Measurements from ENCODE around the gene SMYD3.

SMYD3 gene

DNA sequence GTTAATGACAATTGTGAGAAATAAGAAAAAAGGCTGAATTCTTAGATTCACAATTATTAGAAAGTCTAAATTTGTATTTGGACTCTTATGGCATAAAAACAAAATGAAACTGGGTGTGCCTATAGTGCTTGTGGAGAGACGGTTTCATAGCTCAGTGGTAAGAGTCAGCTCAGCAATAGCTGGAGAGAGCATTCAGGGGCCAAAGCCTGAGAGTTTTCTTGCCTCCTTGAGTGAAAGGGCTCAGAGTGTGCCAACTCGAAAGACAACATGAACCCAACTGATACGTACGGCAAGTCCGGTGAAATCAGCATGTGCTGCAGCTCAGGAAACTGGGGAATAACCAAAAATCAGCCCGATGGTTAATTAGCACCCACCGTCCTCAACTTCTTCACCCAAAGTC, 577.9 kb downstream of the SMYD3 start:
- Histone ChIP-seq H3K27ac (ENCODE audit: extremely low read depth, low read depth, low read length) (no peak overlapping the region), H3K4me1 (ENCODE audit: control insufficient read depth, insufficient read depth, low read length) (no peaks in the 10 kb centered on the region), H3K9me3 (ENCODE audit: control insufficient read depth, insufficient read depth, low read depth, low read length) (no peaks in the 10 kb centered on the region), H3K36me3 (ENCODE audit: control insufficient read depth in 2 of 2, insufficient read depth in 1 of 2, low read length in 2 of 2) (no peaks in the 10 kb centered on the region), H3K4me3 (ENCODE audit: low read depth, low read length) (no peak overlapping the region)
- ChIA-PET POLR2A (no interaction called here), CTCF (no interaction called here)
- TF ChIP-seq ZSCAN16 (tag by site-specific recombination; IDR thresholded peaks at IDR 0.05) (no peak), RBAK (tag by site-specific recombination; IDR thresholded peaks at IDR 0.05) (no peak), FEZF1 (tag by site-specific recombination; IDR thresholded peaks at IDR 0.05) (no peak), ZFP41 (tag by site-specific recombination; IDR thresholded peaks at IDR 0.05; ENCODE audit: borderline replicate concordance) (no peak), GFI1B (tag by site-specific recombination; IDR thresholded peaks at IDR 0.05) (no peak), ZNF664 (tag by site-specific recombination; IDR thresholded peaks at IDR 0.05) (no peak)
- TF ChIP-seq, protein P1, sequence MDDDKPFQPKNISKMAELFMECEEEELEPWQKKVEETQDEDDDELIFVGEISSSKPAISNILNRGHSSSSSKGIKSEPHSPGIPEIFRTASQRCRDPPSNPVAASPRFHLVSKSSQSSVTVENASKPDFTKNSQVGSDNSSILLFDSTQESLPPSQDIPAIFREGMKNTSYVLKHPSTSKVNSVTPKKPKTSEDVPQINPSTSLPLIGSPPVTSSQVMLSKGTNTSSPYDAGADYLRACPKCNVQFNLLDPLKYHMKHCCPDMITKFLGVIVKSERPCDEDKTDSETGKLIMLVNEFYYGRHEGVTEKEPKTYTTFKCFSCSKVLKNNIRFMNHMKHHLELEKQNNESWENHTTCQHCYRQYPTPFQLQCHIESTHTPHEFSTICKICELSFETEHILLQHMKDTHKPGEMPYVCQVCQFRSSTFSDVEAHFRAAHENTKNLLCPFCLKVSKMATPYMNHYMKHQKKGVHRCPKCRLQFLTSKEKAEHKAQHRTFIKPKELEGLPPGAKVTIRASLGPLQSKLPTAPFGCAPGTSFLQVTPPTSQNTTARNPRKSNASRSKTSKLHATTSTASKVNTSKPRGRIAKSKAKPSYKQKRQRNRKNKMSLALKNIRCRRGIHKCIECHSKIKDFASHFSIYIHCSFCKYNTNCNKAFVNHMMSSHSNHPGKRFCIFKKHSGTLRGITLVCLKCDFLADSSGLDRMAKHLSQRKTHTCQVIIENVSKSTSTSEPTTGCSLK (tag by site-specific recombination; IDR thresholded peaks at IDR 0.05), result no peak

DNA sequence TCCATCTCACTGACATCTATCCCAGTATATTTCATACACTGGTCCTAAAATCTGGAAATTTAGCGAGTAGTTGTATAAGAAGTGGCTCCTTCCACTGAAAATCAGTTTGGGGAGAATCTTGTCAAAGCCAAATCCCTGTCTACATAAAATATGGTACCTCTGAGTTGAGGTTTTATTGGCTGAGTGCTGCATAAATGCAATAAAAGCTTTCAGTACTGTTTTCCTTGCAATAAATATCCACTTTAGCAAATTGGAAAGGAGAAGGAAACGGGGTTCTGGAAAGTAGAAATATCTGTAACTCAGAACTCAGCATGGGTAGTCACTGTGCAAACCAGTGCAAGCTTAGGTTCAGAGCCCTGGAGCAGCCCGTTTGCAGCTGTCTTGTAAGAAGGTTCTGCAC, 580.2 kb downstream of the SMYD3 start:
- no peak overlapping the region for H3K27ac ChIP-seq (ENCODE audit: extremely low read depth, low read depth, low read length)
- H3K36me3 ChIP-seq (ENCODE audit: control insufficient read depth in 2 of 2, insufficient read depth in 1 of 2, low read length in 2 of 2), result no peaks in the 10 kb centered on the region
- H3K4me3 ChIP-seq (ENCODE audit: low read depth, low read length), result no peak overlapping the region
- TF ChIP-seq ZSCAN30 (tag by site-specific recombination; IDR thresholded peaks at IDR 0.05) (no peak), ZNF366 (tag by site-specific recombination; conservative IDR thresholded peaks at IDR 0.05) (no peak), ZNF311 (tag by site-specific recombination; IDR thresholded peaks at IDR 0.05; ENCODE audit: borderline replicate concordance) (no peak), ZNF473 (tag by site-specific recombination; IDR thresholded peaks at IDR 0.05) (no peak), ZNF654 (tag by site-specific recombination; IDR thresholded peaks at IDR 0.05; ENCODE audit: low read depth) (no peak)
- TF ChIP-seq, protein P2, sequence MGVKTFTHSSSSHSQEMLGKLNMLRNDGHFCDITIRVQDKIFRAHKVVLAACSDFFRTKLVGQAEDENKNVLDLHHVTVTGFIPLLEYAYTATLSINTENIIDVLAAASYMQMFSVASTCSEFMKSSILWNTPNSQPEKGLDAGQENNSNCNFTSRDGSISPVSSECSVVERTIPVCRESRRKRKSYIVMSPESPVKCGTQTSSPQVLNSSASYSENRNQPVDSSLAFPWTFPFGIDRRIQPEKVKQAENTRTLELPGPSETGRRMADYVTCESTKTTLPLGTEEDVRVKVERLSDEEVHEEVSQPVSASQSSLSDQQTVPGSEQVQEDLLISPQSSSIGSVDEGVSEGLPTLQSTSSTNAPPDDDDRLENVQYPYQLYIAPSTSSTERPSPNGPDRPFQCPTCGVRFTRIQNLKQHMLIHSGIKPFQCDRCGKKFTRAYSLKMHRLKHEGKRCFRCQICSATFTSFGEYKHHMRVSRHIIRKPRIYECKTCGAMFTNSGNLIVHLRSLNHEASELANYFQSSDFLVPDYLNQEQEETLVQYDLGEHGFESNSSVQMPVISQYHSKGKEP (tag by site-specific recombination; IDR thresholded peaks at IDR 0.05), result peak; percentile 52; the same call in 1 of the 2 replicates
- TF ChIP-seq, protein P3, sequence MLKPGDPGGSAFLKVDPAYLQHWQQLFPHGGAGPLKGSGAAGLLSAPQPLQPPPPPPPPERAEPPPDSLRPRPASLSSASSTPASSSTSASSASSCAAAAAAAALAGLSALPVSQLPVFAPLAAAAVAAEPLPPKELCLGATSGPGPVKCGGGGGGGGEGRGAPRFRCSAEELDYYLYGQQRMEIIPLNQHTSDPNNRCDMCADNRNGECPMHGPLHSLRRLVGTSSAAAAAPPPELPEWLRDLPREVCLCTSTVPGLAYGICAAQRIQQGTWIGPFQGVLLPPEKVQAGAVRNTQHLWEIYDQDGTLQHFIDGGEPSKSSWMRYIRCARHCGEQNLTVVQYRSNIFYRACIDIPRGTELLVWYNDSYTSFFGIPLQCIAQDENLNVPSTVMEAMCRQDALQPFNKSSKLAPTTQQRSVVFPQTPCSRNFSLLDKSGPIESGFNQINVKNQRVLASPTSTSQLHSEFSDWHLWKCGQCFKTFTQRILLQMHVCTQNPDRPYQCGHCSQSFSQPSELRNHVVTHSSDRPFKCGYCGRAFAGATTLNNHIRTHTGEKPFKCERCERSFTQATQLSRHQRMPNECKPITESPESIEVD (tag by site-specific recombination; IDR thresholded peaks at IDR 0.05), result 0 out of 2 replicates have a peak, but pooled peaks have one; percentile 34
- H3K4me1 ChIP-seq (ENCODE audit: control insufficient read depth, insufficient read depth, low read length), result no peaks in the 10 kb centered on the region
- H3K9me3 ChIP-seq (ENCODE audit: control insufficient read depth, insufficient read depth, low read depth, low read length), result no peaks in the 10 kb centered on the region
- POLR2A ChIA-PET, result no interaction called here
- CTCF ChIA-PET, result no interaction called here

DNA sequence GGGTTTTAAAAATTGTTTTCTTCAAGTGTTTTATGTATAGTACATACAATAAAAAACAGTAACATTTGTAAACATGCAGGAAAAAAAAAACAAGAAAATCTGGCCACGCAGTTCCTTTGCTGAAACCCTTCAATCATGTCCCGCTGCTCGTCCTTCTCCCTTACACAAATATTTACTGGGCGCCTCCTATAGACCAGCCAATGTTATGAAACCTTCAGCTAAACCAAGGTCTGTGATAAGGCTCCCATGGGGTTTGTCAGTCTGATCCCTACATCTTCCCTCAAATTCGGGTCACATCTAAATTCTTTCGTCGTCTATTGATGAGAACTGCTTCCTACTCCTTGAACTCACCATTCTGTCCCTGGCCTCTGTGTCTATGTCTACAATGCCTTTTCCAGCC, 583.9 kb downstream of the SMYD3 start:
- H3K27ac ChIP-seq (ENCODE audit: extremely low read depth, low read depth, low read length), result no peak overlapping the region
- CTCF ChIA-PET, result interaction anchor here (0.7 kb wide), 1 partner anchor 615 kb away, joined by 4 read pairs; no protein-coding TSS in a partner anchor
- POLR2A ChIA-PET, result no interaction called here
- no peak for TF ChIP-seq ZNF239 (tag by site-specific recombination; IDR thresholded peaks at IDR 0.05)
- no peak for TF ChIP-seq ZBTB48 (tag by site-specific recombination; IDR thresholded peaks at IDR 0.05)
- TF ChIP-seq ZNF544 (tag by site-specific recombination; IDR thresholded peaks at IDR 0.05), result no peak
- no peaks in the 10 kb centered on the region for H3K4me1 ChIP-seq (ENCODE audit: control insufficient read depth, insufficient read depth, low read length)
- H3K9me3 ChIP-seq (ENCODE audit: control insufficient read depth, insufficient read depth, low read depth, low read length), result no peaks in the 10 kb centered on the region
- no peak overlapping the region for H3K4me3 ChIP-seq (ENCODE audit: low read depth, low read length)
- H3K36me3 ChIP-seq (ENCODE audit: control insufficient read depth in 2 of 2, insufficient read depth in 1 of 2, low read length in 2 of 2), result no peaks in the 10 kb centered on the region
